Measurements from ENCODE around the gene KLRB1. TPM values are rescaled to one million over a fixed set of nuclear protein-coding genes. Genes with fewer than 3 reads are reported as not detected.

The KLRB1 gene
- total RNA-seq, 1 experiment from 2014 or later, result not detected

GRCh38 chr12:9636150-9636850 lies 28.6 kb upstream of the KLRB1 start:
- Histone ChIP-seq H2AFZ (ENCODE audit: low read length) (no peak overlapping the region), H3K4me3 (ENCODE audit: low read length) (no peak overlapping the region), H4K20me1 (ENCODE audit: low read length) (no peaks in the 10 kb centered on the region), H3K4me2 (ENCODE audit: low read length) (no peak overlapping the region), H3K27ac (ENCODE audit: low read length) (no peak overlapping the region), H3K27me3 (ENCODE audit: low read length) (no peaks in the 10 kb centered on the region), H3K4me1 (ENCODE audit: insufficient read depth, low read length) (peaks cover 8% of the 10 kb centered on the region; the same call in 1 of the 2 replicates), H3K79me2 (ENCODE audit: low read length) (no peaks in the 10 kb centered on the region), H3K9me2 (replicated peaks; ENCODE audit: low read length) (no peaks in the 10 kb centered on the region), H3K9me3 (ENCODE audit: low read length) (no peaks in the 10 kb centered on the region), H3K36me3 (ENCODE audit: low read depth, low read length) (no peaks in the 10 kb centered on the region), H3K9ac (ENCODE audit: low read length) (no peak overlapping the region), H3F3A (ENCODE audit: low read length, unreplicated experiment) (no peaks in the 10 kb centered on the region)
- intact Hi-C loops (cut with micrococcal nuclease), result no loop called here
- ATAC-seq (no peak), DNase-seq (no peak)
- TF ChIP-seq EZH2phosphoT487 (IDR thresholded peaks at IDR 0.05; ENCODE audit: borderline replicate concordance, low read length) (no peak), CTCF (conservative IDR thresholded peaks at IDR 0.05; ENCODE audit: low read depth, low read length) (no peak), EZH2 (IDR thresholded peaks at IDR 0.05; ENCODE audit: low read length, unreplicated experiment) (no peak)
- POLR2A ChIA-PET (ENCODE audit: unreplicated experiment), result interaction anchor here (0.7 kb wide), 1 partner anchor 11 kb away, joined by 3 read pairs; no protein-coding TSS in a partner anchor
- no TSS peak for BruUV-seq (replicated peaks)
- CTCF ChIA-PET, result no interaction called here

GRCh38 chr12:9634969-9635754 lies 27.4 kb upstream of the KLRB1 start:
- TF ChIP-seq EZH2 (IDR thresholded peaks at IDR 0.05; ENCODE audit: low read length, unreplicated experiment) (no peak), EZH2phosphoT487 (IDR thresholded peaks at IDR 0.05; ENCODE audit: borderline replicate concordance, low read length) (no peak), CTCF (conservative IDR thresholded peaks at IDR 0.05; ENCODE audit: low read depth, low read length) (no peak)
- no peak for DNase-seq
- H3K36me3 ChIP-seq (ENCODE audit: low read depth, low read length), result no peaks in the 10 kb centered on the region
- BruUV-seq (replicated peaks), result no TSS peak
- no peaks in the 10 kb centered on the region for H3K79me2 ChIP-seq (ENCODE audit: low read length)
- H2AFZ ChIP-seq (ENCODE audit: low read length), result no peak overlapping the region
- H3K4me2 ChIP-seq (ENCODE audit: low read length), result no peak overlapping the region
- no peaks in the 10 kb centered on the region for H3K9me3 ChIP-seq (ENCODE audit: low read length)
- no peaks in the 10 kb centered on the region for H3K27me3 ChIP-seq (ENCODE audit: low read length)
- H3F3A ChIP-seq (ENCODE audit: low read length, unreplicated experiment), result no peaks in the 10 kb centered on the region
- ChIA-PET CTCF (no interaction called here), POLR2A (ENCODE audit: unreplicated experiment) (no interaction called here)
- no peak for ATAC-seq
- peaks cover 8% of the 10 kb centered on the region; the same call in 1 of the 2 replicates for H3K4me1 ChIP-seq (ENCODE audit: insufficient read depth, low read length)
- H3K9me2 ChIP-seq (replicated peaks; ENCODE audit: low read length), result no peaks in the 10 kb centered on the region
- H4K20me1 ChIP-seq (ENCODE audit: low read length), result no peaks in the 10 kb centered on the region
- no peak overlapping the region for H3K4me3 ChIP-seq (ENCODE audit: low read length)
- intact Hi-C loops (cut with micrococcal nuclease), result loop anchor here (1.0 to 2.0 kb wide), 3 partner anchors 14 to 162 kb away; no protein-coding TSS in a partner anchor
- H3K9ac ChIP-seq (ENCODE audit: low read length), result no peak overlapping the region
- no peak overlapping the region for H3K27ac ChIP-seq (ENCODE audit: low read length)

Data from PC-3 (cell line).